GM18507 (cell line): ENCODE results near the gene SERTAD1.

ENCODE experiments used
- DNase-seq: peaks from one replicate; pipeline ENCODE4 v3.0.0; 2011; ENCODE audit warnings: low read depth; ENCODE audit not compliant: insufficient read length; ENCODE audit errors: extremely low spot score
- FAIRE-seq: peaks from 2 replicates; lab custom pipeline; 2011; peaks lifted over from hg19 to GRCh38; lab: Jason Lieb, UNC

SERTAD1 gene

DNA sequence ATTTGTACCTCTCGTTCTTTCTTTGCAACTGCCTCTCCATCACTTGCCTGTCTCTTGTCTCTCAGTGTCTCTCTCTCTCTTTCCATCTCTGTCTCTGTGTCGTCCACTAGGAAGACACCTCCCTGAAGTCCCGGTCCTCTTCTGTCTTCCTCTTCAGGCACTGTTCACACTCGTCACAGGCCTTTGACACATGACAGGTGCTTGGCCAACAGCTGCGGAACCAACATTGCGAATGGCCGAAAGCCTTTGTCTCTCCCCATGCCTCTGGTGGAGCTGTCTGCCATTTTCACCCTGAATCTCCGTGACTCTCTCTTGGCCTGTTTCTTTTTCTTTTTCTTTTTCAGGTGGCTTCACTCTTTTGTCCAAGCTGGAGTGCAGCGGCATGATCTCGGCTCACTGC is 38.6 kb downstream of the SERTAD1 start:
- DNase-seq: no peak
- FAIRE-seq: no peak

DNA sequence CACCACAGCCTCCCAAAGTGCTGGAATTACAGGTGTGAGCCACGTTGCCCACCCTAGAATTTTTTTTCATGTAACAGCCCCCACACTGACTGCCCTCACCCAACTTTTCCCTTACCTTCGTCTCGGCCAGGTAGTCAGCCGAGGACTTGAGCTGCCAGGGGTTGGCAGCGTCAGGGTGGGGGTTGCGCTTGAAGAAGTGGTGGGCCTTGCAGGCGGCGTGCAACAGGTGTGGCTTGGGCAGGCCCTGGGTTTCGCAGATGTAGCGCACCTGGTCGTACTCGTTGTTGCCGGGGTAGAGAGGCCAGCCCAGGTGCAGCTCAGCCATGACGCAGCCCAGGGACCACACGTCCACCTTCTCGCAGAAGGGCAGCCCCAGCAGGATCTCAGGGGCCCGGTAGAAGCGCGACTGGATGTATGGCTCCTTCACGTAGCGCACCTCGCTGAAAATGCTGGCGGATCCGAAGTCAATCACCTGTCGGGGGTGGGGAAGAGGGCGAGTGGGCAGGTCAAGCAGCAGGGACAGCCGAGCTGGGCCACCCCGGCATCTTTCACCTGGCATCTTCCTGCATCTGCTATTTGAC is 42.0 kb downstream of the SERTAD1 start:
- FAIRE-seq: no peak
- no peak for DNase-seq

DNA sequence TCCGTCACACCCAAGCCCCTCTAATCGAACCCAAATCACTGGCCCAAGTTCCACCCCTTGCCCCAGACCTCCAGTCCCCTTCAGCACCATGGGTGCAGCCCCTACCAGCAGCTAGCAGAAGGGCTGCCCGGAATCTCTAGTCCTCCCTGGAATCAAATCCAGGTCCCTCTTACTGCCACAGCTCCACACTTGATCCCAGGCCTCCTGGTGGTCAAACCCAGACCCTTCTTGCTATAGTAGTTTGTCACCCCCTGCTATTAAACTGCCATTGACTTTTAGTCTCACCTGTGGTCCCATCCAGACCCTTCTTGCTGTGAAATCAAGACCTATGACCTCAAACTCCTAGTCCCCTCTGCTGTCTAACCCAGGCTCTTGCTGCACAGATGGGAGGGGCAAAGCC is 44.5 kb downstream of the SERTAD1 start:
- FAIRE-seq (no peak), DNase-seq (no peak)

DNA sequence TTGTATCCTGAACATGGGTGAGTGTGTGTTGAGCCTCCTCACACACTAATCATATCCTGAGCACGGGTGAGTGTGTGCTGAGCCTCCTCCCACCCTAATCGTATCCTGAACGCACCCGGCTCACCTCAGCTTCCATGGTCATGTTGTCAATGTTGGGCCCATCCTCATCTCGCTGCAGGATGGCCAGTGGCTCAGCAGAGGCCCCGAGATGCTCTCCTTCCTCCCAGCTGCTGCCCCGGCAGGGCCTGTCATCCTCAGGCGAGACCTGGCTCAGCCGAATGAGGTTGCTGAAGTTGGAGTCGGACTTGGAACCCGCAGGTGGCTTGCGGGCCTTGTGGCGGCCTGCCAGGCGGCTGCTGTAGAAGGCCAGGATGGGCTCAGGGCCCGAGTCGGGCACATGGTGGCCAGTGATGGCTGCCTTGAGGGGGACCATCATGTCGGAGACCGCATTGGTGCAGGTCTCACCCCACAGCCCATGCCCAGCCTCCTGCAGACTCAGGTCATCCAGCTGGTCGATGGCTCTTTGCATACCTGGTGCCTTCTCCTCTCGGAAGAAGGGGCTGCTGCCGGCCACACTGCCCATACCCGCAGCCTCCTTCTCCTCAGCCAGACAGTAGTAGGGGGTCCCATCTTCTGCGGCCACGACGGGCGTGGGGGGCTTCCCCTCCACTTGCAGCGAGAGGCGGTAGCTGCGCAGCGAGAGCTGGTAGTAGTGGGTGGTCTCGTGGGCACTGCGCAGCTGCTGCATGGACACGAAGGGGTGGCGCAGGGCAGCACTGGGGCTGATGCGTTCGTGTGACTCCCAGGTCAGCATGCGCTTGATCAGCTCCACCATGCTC is 45.4 kb downstream of the SERTAD1 start:
- DNase-seq: no peak

DNA sequence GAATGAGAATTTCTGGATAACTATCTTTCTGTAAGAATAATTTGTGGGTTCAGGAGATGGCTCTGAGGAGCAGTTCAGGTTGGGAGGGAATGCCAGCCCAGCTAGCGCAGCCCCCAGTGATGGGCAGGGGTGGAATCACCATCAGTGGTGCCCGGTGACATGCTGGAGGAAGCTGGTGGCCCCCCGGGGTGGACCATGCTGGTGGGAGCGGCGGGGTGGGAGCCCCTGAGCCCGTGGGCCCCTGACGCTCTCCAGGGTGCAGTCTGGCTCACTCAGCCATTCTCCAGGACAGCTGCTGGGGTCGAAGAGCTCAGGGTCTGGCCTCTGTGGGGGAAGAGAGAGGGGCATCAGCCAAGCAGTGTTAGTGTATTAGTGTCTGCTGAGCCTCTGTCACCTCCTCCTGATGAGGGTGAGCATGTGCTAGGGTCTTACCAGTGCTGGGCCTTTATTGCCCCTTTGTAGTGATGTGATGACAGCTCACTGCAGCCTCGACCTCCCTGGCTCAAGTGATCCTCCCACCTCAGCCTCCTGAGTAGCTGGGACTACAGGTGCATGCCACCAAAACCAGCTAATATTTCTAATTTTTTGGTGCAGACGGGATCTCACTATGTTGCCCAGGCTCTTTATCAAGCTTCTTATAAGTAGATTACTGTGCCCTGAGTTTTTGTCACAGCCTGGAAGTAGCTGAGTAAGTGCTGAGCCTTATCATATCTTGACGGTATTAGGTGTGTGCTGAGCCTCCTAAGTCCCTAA is 46.2 kb downstream of the SERTAD1 start:
- FAIRE-seq (no peak), DNase-seq (no peak)

More for the DNA sequence above, 45.4 kb downstream of the SERTAD1 start:
- no peak for FAIRE-seq

DNA sequence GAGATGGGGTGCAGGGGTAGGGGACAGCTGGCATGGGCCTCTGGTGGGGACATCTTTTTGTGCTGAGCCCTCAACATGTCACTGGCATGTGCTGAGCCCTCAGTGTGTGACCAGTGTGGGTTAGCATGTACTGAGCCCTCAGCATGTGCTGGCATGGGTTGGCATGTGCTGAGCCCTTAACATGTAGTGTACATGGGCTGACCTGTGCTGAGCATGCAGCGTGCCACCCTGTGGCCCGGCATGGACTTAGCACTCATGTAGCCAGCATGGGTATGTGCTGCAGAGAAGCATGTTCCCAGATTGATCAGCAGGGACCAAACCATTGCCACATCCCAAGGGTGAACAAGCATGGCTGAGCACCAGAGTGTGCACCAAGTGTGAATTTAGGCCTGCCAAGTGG is 47.3 kb downstream of the SERTAD1 start:
- no peak for FAIRE-seq
- DNase-seq: no peak

DNA sequence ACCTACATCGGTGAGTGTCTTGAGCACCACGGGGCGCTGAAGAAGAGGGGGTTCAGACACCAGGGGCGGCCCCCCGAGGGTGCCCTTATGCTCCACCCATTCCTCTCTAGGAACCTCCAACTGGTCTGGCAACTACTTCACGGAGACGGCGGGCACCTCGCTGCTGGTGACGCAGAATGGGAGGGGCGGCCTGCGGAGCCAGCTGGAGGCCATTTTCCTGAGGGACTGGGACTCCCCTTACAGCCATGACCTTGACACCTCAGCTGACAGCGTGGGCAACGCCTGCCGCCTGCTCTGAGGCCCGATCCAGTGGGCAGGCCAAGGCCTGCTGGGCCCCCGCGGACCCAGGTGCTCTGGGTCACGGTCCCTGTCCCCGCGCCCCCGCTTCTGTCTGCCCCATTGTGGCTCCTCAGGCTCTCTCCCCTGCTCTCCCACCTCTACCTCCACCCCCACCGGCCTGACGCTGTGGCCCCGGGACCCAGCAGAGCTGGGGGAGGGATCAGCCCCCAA is 47.9 kb downstream of the SERTAD1 start:
- DNase-seq (no peak), FAIRE-seq (no peak)

DNA sequence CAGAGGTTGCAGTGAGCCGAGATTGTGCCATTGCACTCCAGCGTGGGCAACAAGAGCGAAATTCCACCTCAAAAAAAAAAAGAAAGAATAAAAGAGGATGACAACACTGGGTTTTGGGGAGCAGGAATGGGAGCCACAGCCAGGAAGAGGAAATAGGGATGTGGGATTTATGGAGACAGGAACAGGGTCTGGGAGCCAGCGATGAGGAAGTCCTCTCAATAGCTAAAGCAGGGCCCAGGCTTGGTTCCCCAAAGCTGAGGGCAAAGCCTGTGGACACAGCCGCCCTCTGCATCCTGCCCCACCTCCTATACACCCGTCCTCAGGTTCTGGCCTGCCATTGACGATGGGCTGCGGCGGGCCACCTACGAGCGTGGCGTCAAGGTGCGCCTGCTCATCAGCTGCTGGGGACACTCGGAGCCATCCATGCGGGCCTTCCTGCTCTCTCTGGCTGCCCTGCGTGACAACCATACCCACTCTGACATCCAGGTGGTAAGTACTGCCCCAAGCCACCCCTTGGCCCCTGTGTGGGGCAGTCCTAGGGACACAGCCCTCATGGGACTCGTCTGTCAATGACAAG is 49.4 kb downstream of the SERTAD1 start:
- no peak for FAIRE-seq

DNA sequence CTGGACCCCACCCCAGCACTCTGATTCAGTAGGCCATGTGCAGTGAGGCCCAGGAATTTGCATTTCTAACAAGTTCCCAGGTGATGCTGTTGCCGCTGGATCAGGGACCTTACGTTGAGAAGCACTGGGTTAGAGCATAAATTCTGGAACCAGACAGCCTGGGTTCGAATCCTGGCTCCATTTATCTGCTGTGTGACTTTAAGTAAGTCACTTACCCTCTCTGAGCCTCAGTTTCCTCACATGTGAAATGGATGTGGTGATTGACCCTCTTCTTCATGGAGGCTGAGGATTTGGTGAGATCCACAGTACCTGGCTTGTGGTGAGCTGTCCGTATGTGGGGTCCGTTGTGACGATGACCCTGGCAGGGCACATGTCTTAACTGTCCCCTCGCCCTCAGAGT is 51.7 kb downstream of the SERTAD1 start:
- FAIRE-seq (no peak), DNase-seq (no peak)

More for the DNA sequence above, 49.4 kb downstream of the SERTAD1 start:
- DNase-seq: no peak

DNA sequence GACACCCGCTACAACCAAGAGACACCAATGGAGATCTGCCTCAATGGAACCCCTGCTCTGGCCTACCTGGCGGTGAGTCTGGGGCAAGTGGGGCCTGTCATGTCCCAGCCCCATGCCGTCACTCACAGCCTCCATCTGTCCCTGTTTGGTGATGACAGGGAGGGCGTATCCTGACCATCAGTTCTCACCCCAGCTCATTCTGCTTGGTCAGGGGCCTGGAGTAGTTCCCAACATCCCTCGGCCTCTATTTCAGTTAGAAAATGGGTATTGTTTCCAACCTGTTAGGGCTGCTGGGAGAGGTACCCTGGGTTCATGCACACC is 54.0 kb downstream of the SERTAD1 start:
- no peak for DNase-seq
- no peak for FAIRE-seq
